Esophagus squamous epithelium (tissue), 5 donors: ENCODE results near the gene CDKN2B-AS1. TPM values are rescaled to one million over a fixed set of nuclear protein-coding genes. Genes with fewer than 3 reads are reported as not detected.
A peak's percentile ranks its signal among the peaks of the same experiment; 100 is the strongest.

Experiments used
- DNase-seq: peaks from one replicate; lab custom pipeline; 2025; lab: John Stamatoyannopoulos, UW
- H3K27ac ChIP-seq, 4 donors: fragments of 200-600 bp; sonication (generic); one replicate each; pipeline ENCODE4 v1.5.1; 2016 to 2019; ENCODE audit warnings: mild to moderate bottlenecking in 1 of 4
- H3K27me3 ChIP-seq, 4 donors: fragments of 200-600 bp; sonication (generic); 1 replicate in 3 of 4; 2 replicates in 1 of 4; pipeline versions ENCODE4 v1.5.1 to v1.6.0; 2017 to 2021; ENCODE audit warnings: antibody characterized with exemption in 1 of 4
- H3K36me3 ChIP-seq, 3 donors: fragments of 200-600 bp; sonication (generic); one replicate each; pipeline ENCODE4 v1.5.1; 2016 to 2019
- H3K4me1 ChIP-seq, 3 donors: fragments of 200-600 bp; sonication (generic); one replicate each; pipeline ENCODE4 v1.5.1; 2017 to 2019
- H3K4me3 ChIP-seq, 4 donors: fragments of 200-600 bp; sonication (generic); 1 replicate in 3 of 4; 2 replicates in 1 of 4; pipeline ENCODE4 v1.5.1; 2016 to 2019; ENCODE audit warnings: mild to moderate bottlenecking in 2 of 4, moderate library complexity in 1 of 4
- H3K9me3 ChIP-seq, 3 donors: fragments of 200-600 bp; sonication (generic); one replicate each; pipeline ENCODE4 v1.5.1; 2016 to 2019
- POLR2A ChIP-seq, 4 donors: fragments of 450-650 bp; IDR thresholded peaks; one replicate each; pipeline ENCODE4 v1.6.1; 2017; ENCODE audit warnings: antibody characterized with exemption in 4 of 4, mild to moderate bottlenecking in 4 of 4, moderate library complexity in 3 of 4
- WGBS, 2 donors: methylation state at CpG; one replicate each; pipeline ENCODE4 v1.1.5; 2018; 5-methylcytosine and 5-hydroxymethylcytosine counted together
- intact Hi-C: fragments of 100-400 bp; cut with DNase I; formaldehyde crosslinking; loops from one replicate; pipeline ENCODE4 v1.15.0; 2022
- total RNA-seq, 4 donors: library from RNA; depleted of rRNA; stranded (reverse); fragments of >200 nt; gene quantifications; one replicate each; pipeline ENCODE4 v1.1.0, GENCODE V29; 2016
- TF ChIP-seq, protein P1 (sequence below), 6 experiments: fragments of 450-650 bp in 4 of 6; fragments of 200-600 bp in 2 of 6; sonication (generic) in 2 of 6; IDR thresholded peaks; one replicate each; pipeline ENCODE4 v1.5.1; 2016 to 2019; ENCODE audit warnings: antibody characterized with exemption in 6 of 6, mild to moderate bottlenecking in 4 of 6, moderate library complexity in 4 of 6
- donor health status: DM: yes; HTN: yes; CAD: no.

The CDKN2B-AS1 gene
- total RNA-seq, 4 donors from 2014 or later, result 0.48 to 1.7 (median 0.80) TPM

DNA sequence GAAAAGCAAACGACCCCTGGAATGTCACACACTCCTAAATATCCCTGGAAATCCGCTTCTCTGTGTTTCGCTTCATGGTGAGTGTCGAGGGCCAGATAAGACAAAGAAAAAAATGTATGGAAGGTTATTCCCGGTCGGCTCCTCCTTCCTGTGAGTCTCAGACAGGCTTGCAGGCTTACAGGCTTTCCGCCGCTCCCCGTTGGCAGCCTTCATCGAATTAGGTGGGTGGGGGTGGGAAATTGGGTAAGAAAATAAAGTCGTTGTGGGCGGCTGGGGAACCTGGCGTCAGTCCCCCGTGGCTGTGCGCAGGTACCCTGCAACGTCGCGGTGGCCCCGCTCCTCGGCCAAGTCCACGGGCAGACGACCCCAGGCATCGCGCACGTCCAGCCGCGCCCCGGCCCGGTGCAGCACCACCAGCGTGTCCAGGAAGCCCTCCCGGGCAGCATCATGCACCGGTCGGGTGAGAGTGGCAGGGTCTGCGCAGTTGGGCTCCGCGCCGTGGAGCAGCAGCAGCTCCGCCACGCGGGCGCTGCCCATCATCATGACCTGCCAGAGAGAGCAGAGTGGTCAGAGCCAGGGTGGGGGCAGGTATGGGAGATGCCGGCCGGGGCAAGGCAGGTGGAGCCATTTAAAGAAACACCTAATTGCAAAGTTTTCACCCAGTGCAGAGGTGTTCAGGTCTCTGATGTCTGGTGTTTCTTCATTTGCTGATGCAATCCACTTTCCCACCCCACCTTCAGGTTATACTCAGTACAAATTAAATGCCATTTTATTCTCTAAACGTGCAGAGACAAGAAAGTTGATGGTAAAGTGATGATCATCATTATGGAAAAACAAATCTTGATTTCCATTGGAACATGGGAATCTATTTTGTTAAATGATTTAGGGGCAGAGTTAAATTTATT lies 11.4 kb downstream of the CDKN2B-AS1 start:
- H3K4me3 ChIP-seq, result peak overlapping the region; percentile 18 to 75 (median 58)
- H3K9me3 ChIP-seq, result no peaks in the 10 kb centered on the region
- peaks cover 0 to 28% (median 0%) of the 10 kb centered on the region in 3 donors for H3K36me3 ChIP-seq
- peaks cover 8 to 59% (median 12%) of the 10 kb centered on the region in 3 donors for H3K4me1 ChIP-seq
- H3K27me3 ChIP-seq, result peaks cover 0 to 97% (median 17%) of the 10 kb centered on the region in 4 donors
- intact Hi-C loops, result no loop called here
- TF ChIP-seq, protein P1, sequence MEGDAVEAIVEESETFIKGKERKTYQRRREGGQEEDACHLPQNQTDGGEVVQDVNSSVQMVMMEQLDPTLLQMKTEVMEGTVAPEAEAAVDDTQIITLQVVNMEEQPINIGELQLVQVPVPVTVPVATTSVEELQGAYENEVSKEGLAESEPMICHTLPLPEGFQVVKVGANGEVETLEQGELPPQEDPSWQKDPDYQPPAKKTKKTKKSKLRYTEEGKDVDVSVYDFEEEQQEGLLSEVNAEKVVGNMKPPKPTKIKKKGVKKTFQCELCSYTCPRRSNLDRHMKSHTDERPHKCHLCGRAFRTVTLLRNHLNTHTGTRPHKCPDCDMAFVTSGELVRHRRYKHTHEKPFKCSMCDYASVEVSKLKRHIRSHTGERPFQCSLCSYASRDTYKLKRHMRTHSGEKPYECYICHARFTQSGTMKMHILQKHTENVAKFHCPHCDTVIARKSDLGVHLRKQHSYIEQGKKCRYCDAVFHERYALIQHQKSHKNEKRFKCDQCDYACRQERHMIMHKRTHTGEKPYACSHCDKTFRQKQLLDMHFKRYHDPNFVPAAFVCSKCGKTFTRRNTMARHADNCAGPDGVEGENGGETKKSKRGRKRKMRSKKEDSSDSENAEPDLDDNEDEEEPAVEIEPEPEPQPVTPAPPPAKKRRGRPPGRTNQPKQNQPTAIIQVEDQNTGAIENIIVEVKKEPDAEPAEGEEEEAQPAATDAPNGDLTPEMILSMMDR (IDR thresholded peaks at IDR 0.05), result no peak
- TF ChIP-seq POLR2A (IDR thresholded peaks at IDR 0.05), result no peak
- 6 to 34% methylated on average over 7 to 10 of the region's 44 CpGs for WGBS, 2 donors
- DNase-seq, result no peak
- no peak overlapping the region for H3K27ac ChIP-seq

DNA sequence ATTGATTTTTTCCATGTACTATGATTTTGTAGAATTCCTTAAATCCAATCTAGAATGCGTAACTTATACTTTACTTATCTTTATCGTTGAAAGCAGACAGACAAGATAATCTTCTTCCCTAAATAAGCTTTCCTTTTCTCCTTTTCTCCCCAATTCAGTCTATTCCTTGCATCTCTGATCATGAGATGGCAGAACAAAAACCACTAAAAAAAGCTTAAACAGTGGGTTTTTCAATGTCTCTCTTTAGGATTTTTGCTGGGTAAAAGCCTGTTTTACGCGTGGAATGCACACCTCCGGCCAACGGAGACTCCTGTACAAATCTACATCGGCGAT lies 13.8 kb downstream of the CDKN2B-AS1 start:
- DNase-seq, result no peak
- H3K9me3 ChIP-seq, result no peaks in the 10 kb centered on the region
- H3K27ac ChIP-seq, result peak overlapping the region; percentile 89 to 93 (median 92)
- peaks cover 0 to 94% (median 17%) of the 10 kb centered on the region in 4 donors for H3K27me3 ChIP-seq
- H3K4me1 ChIP-seq, result peaks cover 8 to 64% (median 12%) of the 10 kb centered on the region in 3 donors
- intact Hi-C loops, result no loop called here
- TF ChIP-seq, protein P1 (IDR thresholded peaks at IDR 0.05), result no peak
- no peak for TF ChIP-seq POLR2A (IDR thresholded peaks at IDR 0.05)
- 3% methylated on average over 8 of the region's 8 CpGs for WGBS, 2 donors
- peak overlapping the region; percentile 66 to 82 (median 72) for H3K4me3 ChIP-seq
- peaks cover 0 to 28% (median 0%) of the 10 kb centered on the region in 3 donors for H3K36me3 ChIP-seq

DNA sequence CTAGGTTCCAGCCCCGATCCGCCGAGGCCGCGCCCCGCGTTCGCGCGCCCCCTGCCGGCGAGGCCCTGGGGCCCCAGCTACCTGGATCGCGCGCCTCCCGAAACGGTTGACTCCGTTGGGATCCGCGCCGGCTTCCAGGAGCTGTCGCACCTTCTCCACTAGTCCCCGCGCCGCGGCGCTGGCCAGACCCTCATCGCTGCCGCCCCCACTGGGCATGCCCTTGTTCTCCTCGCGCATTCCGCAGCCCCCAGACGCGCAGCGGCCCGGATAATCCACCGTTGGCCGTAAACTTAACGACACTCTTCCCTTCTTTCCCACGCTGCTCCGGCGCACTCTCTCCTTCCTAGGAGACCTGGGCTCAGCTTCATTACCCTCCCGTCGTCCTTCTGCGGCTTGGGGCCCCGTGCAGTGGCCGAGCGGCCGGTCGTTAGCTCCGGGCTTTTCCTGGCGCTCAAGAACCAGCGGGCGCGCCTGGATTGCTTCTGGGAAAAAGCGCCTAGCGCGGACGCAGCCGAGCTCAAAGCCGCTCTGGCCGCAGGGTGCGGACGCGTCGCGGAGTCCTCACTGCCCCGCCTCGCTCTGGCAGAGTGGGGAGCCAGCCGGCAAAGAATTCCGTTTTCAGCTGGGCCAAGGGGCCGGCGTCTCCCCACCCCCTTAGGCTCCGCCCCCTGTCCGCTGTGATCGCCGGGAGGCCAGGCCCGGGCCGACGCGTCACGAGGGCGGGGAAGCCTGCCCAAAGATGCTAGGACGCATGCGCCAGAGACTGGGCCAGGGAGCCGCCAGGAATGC lies 14.3 kb downstream of the CDKN2B-AS1 start, which contains the start of gene CDKN2B:
Gene CDKN2B (minus strand): TSS at position 589 of the 789 bp plus-strand sequence. CDS start 352 bp downstream, at position 237.
- WGBS, 2 donors, result 0 to 1% methylated on average over 21 to 41 of the region's 86 CpGs
- Histone ChIP-seq H3K27ac (peak within 1 kb of the TSS; percentile 89 to 93 (median 92)), H3K4me1 (peaks cover 8 to 64% (median 12%) of the 10 kb centered on the region in 3 donors), H3K36me3 (peaks cover 0 to 24% (median 0%) of the 10 kb centered on the region in 3 donors), H3K4me3 (peak within 1 kb of the TSS; percentile 66 to 82 (median 72)), H3K27me3 (peaks cover 0 to 92% (median 17%) of the 10 kb centered on the region in 4 donors), H3K9me3 (no peaks in the 10 kb centered on the region)
- peak; percentile 27 for DNase-seq
- intact Hi-C loops, result no loop called here
- TF ChIP-seq POLR2A (IDR thresholded peaks at IDR 0.05), result peak in 3 of 4 donors; percentile 61 to 79 (median 74)
- TF ChIP-seq, protein P1 (IDR thresholded peaks at IDR 0.05), result peak; percentile 81 to 97 (median 90)

DNA sequence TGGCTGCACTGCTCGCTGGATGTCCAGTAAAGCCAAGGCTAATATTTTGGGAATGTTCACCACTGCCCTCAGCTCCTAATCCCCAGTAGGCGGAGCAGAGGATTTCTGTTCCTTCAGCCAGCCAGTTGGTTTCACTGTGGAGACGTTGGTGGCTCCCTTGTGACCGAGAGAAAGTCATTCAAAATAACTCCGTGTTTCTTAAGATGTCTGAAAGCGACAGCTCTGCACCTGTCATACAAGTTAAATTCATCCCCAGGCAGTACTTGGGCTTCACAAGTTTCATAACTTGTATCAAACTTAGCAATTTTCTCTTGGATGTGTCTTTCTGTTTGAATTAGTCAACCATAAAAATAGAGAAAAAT lies 14.9 kb downstream of the CDKN2B-AS1 start:
- no peak for DNase-seq
- TF ChIP-seq, protein P1 (IDR thresholded peaks at IDR 0.05), result no peak
- no peak for TF ChIP-seq POLR2A (IDR thresholded peaks at IDR 0.05)
- intact Hi-C loops, result no loop called here
- H3K4me1 ChIP-seq, result peaks cover 8 to 64% (median 12%) of the 10 kb centered on the region in 3 donors
- H3K36me3 ChIP-seq, result peaks cover 0 to 19% (median 0%) of the 10 kb centered on the region in 3 donors
- WGBS, 2 donors, result 6 to 10% methylated on average over 5 to 6 of the region's 6 CpGs
- H3K4me3 ChIP-seq, result peak overlapping the region; percentile 66 to 82 (median 72)
- peak overlapping the region; percentile 89 to 93 (median 92) for H3K27ac ChIP-seq
- H3K9me3 ChIP-seq, result no peaks in the 10 kb centered on the region
- H3K27me3 ChIP-seq, result peaks cover 0 to 87% (median 17%) of the 10 kb centered on the region in 4 donors
